ENCODE measurements around the gene SNHG17.
A peak's percentile ranks its signal among the peaks of the same experiment; 100 is the strongest.
"Not testable (repeated sequence)": the region's sequence is repeated elsewhere in the genome, so short reads cannot be mapped to it uniquely, and the experiment has no call there.

SNHG17 gene

GRCh38 chr20:38447251-38447661, 12.1 kb upstream of the SNHG17 start:
- in situ Hi-C loops (cut with MboI; ENCODE audit: low sequenced_read_pairs, unreplicated experiment) = no loop called here
- TF ChIP-seq CTCF (IDR thresholded peaks at IDR 0.05; ENCODE audit: borderline replicate concordance, control extremely low read depth, extremely low read depth, insufficient read depth, missing control alignments) = no peak
- no peak for DNase-seq (ENCODE audit: low spot score)

GRCh38 chr20:38446441-38447209, 11.5 kb upstream of the SNHG17 start:
- peak; percentile 93 for DNase-seq (ENCODE audit: low spot score)
- in situ Hi-C loops (cut with MboI; ENCODE audit: low sequenced_read_pairs, unreplicated experiment) = no loop called here
- TF ChIP-seq CTCF (IDR thresholded peaks at IDR 0.05; ENCODE audit: borderline replicate concordance, control extremely low read depth, extremely low read depth, insufficient read depth, missing control alignments) = peak; percentile 94

- no peak for DNase-seq (ENCODE audit: low spot score)
- in situ Hi-C loops (cut with MboI; ENCODE audit: low sequenced_read_pairs, unreplicated experiment) = no loop called here
- no peak for TF ChIP-seq CTCF (IDR thresholded peaks at IDR 0.05; ENCODE audit: borderline replicate concordance, control extremely low read depth, extremely low read depth, insufficient read depth, missing control alignments)
Observed at GRCh38 chr20:38445901-38446425, 10.8 kb upstream of the SNHG17 start.

- DNase-seq (ENCODE audit: low spot score) = no peak
- TF ChIP-seq CTCF (IDR thresholded peaks at IDR 0.05; ENCODE audit: borderline replicate concordance, control extremely low read depth, extremely low read depth, insufficient read depth, missing control alignments) = no peak
- in situ Hi-C loops (cut with MboI; ENCODE audit: low sequenced_read_pairs, unreplicated experiment) = no loop called here
Observed at GRCh38 chr20:38445381-38445796, 10.3 kb upstream of the SNHG17 start.

GRCh38 chr20:38441916-38442315, 6.8 kb upstream of the SNHG17 start:
- no peak for DNase-seq (ENCODE audit: low spot score)
- no peak for TF ChIP-seq CTCF (IDR thresholded peaks at IDR 0.05; ENCODE audit: borderline replicate concordance, control extremely low read depth, extremely low read depth, insufficient read depth, missing control alignments)
- in situ Hi-C loops (cut with MboI; ENCODE audit: low sequenced_read_pairs, unreplicated experiment) = no loop called here

GRCh38 chr20:38441110-38441509, 6.0 kb upstream of the SNHG17 start:
- DNase-seq (ENCODE audit: low spot score); in situ Hi-C loops (cut with MboI; ENCODE audit: low sequenced_read_pairs, unreplicated experiment): not testable (repeated sequence)

GRCh38 chr20:38437796-38438195, 2.7 kb upstream of the SNHG17 start:
- no peak for TF ChIP-seq CTCF (IDR thresholded peaks at IDR 0.05; ENCODE audit: borderline replicate concordance, control extremely low read depth, extremely low read depth, insufficient read depth, missing control alignments)
- no peak for DNase-seq (ENCODE audit: low spot score)
- in situ Hi-C loops (cut with MboI; ENCODE audit: low sequenced_read_pairs, unreplicated experiment) = no loop called here
